Measurements from ENCODE around the gene MAN1C1. TPM values are rescaled to one million over a fixed set of nuclear protein-coding genes. Genes with fewer than 3 reads are reported as not detected.

The MAN1C1 gene
- total RNA-seq, 2 experiments from 2014 or later, result 16.8 to 17.9 TPM

- Mint-ChIP-seq H3K36me3 (ENCODE audit: low read depth) (peaks cover 12% of the 10 kb centered on the region), H3K9me3 (ENCODE audit: insufficient read depth) (peaks cover 3% of the 10 kb centered on the region), H3K27me3 (ENCODE audit: low read depth) (peaks cover 3% of the 10 kb centered on the region), H3K4me1 (ENCODE audit: low read depth) (peaks cover 43% of the 10 kb centered on the region), H3K4me3 (no peak overlapping the region), H3K27ac (no peak overlapping the region)
- DNase-seq, result no peak
- no peak for ATAC-seq
- ChIA-PET POLR2A (no interaction called here), CTCF (interaction anchor here (2.0 kb wide), 1 partner anchor 98 kb away, joined by 4 read pairs; no protein-coding TSS in a partner anchor)
Measured at GRCh38 chr1:25706146-25707089, 89.8 kb downstream of the MAN1C1 start.

GRCh38 chr1:25707280-25708016 is 90.9 kb downstream of the MAN1C1 start:
- H3K4me1 Mint-ChIP-seq (ENCODE audit: low read depth), result peaks cover 54% of the 10 kb centered on the region
- H3K9me3 Mint-ChIP-seq (ENCODE audit: insufficient read depth), result peaks cover 3% of the 10 kb centered on the region
- no peak overlapping the region for H3K27ac Mint-ChIP-seq
- H3K36me3 Mint-ChIP-seq (ENCODE audit: low read depth), result peaks cover 10% of the 10 kb centered on the region
- H3K4me3 Mint-ChIP-seq, result no peak overlapping the region
- ATAC-seq (no peak), DNase-seq (no peak)
- peaks cover 3% of the 10 kb centered on the region for H3K27me3 Mint-ChIP-seq (ENCODE audit: low read depth)
- CTCF ChIA-PET, result interaction anchor here (2.0 kb wide), 1 partner anchor 99 kb away, joined by 4 read pairs; no protein-coding TSS in a partner anchor
- POLR2A ChIA-PET, result no interaction called here

- Mint-ChIP-seq H3K36me3 (ENCODE audit: low read depth) (peaks cover 2% of the 10 kb centered on the region), H3K27ac (no peak overlapping the region), H3K4me1 (ENCODE audit: low read depth) (peaks cover 35% of the 10 kb centered on the region), H3K9me3 (ENCODE audit: insufficient read depth) (no peaks in the 10 kb centered on the region), H3K27me3 (ENCODE audit: low read depth) (peaks cover 4% of the 10 kb centered on the region), H3K4me3 (no peak overlapping the region)
- ChIA-PET POLR2A (no interaction called here), CTCF (interaction anchor here (2.0 kb wide), 1 partner anchor 11 kb away, joined by 6 read pairs; no protein-coding TSS in a partner anchor)
- ATAC-seq (no peak), DNase-seq (no peak)
Measured at GRCh38 chr1:25710583-25711347, 94.2 kb downstream of the MAN1C1 start.

DNA sequence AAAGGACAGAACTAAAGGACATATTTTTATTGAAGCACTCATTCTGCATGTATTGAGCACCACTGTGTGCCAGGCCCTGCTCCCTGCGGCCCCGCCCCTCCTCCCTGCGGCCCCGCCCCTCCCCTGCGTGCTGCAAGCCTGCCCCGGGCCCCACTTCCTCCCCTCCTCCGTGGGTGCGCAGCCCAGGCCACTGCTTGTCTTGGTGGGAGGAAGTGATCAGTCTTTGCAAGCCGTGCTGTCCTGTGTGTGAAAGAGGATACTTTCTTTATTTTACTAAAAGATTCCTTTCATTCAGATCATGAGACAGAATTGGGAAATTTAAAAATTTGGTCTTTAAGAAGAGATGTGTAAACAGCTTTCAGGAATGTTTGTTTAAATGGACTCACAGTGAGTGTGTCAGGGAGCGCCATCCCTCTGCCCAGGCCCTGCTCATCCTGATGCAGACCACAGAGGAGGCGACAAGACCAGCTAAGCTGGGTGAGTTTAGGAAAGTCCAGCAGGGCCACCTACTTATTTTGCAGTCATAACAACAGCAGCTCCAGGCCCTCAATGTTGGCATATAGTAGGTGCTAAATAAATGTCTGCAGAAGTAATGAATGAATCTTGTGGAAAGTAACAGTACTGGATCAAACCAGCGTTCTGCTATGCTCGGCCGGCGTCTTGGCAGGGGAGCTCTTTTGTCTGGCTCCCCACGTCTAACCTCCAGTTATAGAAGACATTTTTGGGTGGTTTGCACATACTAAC is 95.1 kb downstream of the MAN1C1 start:
- Mint-ChIP-seq H3K36me3 (ENCODE audit: low read depth) (no peaks in the 10 kb centered on the region), H3K27me3 (ENCODE audit: low read depth) (peaks cover 5% of the 10 kb centered on the region), H3K4me1 (ENCODE audit: low read depth) (peaks cover 35% of the 10 kb centered on the region), H3K4me3 (peak overlapping the region; percentile 22), H3K27ac (peak overlapping the region; percentile 35), H3K9me3 (ENCODE audit: insufficient read depth) (no peaks in the 10 kb centered on the region)
- ChIA-PET POLR2A (no interaction called here), CTCF (interaction anchor here (0.7 kb wide), 1 partner anchor 15 kb away, joined by 3 read pairs; no protein-coding TSS in a partner anchor)
- DNase-seq, result peak; percentile 68
- peak; percentile 92 for ATAC-seq

GRCh38 chr1:25712299-25712970 is 95.8 kb downstream of the MAN1C1 start:
- H3K27ac Mint-ChIP-seq, result no peak overlapping the region

GRCh38 chr1:25713961-25714360 is 97.4 kb downstream of the MAN1C1 start:
- ChIA-PET POLR2A (no interaction called here), CTCF (interaction anchor here (1.2 kb wide), 1 partner anchor 21 kb away, joined by 3 read pairs; no protein-coding TSS in a partner anchor)
- H3K27ac Mint-ChIP-seq, result no peak overlapping the region
- peaks cover 8% of the 10 kb centered on the region for H3K27me3 Mint-ChIP-seq (ENCODE audit: low read depth)
- no peak overlapping the region for H3K4me3 Mint-ChIP-seq
- peaks cover 28% of the 10 kb centered on the region for H3K4me1 Mint-ChIP-seq (ENCODE audit: low read depth)
- DNase-seq, result no peak
- no peaks in the 10 kb centered on the region for H3K9me3 Mint-ChIP-seq (ENCODE audit: insufficient read depth)
- ATAC-seq, result no peak
- peaks cover 6% of the 10 kb centered on the region for H3K36me3 Mint-ChIP-seq (ENCODE audit: low read depth)

More at GRCh38 chr1:25712299-25712970, 95.8 kb downstream of the MAN1C1 start:
- DNase-seq (no peak), ATAC-seq (no peak)
- no peak overlapping the region for H3K4me3 Mint-ChIP-seq
- ChIA-PET CTCF (interaction anchor here (0.7 kb wide), 1 partner anchor 14 kb away, joined by 3 read pairs; no protein-coding TSS in a partner anchor), POLR2A (no interaction called here)
- H3K36me3 Mint-ChIP-seq (ENCODE audit: low read depth), result no peaks in the 10 kb centered on the region
- peaks cover 33% of the 10 kb centered on the region for H3K4me1 Mint-ChIP-seq (ENCODE audit: low read depth)
- no peaks in the 10 kb centered on the region for H3K9me3 Mint-ChIP-seq (ENCODE audit: insufficient read depth)
- peaks cover 6% of the 10 kb centered on the region for H3K27me3 Mint-ChIP-seq (ENCODE audit: low read depth)

GRCh38 chr1:25714372-25714931 is 97.9 kb downstream of the MAN1C1 start:
- H3K9me3 Mint-ChIP-seq (ENCODE audit: insufficient read depth), result no peaks in the 10 kb centered on the region
- DNase-seq (no peak), ATAC-seq (no peak)
- H3K27ac Mint-ChIP-seq, result no peak overlapping the region
- peaks cover 8% of the 10 kb centered on the region for H3K27me3 Mint-ChIP-seq (ENCODE audit: low read depth)
- ChIA-PET POLR2A (no interaction called here), CTCF (interaction anchor here (1.1 to 1.6 kb wide), 3 partner anchors 21 to 91 kb away, joined by 3 read pairs; no protein-coding TSS in a partner anchor)
- H3K4me1 Mint-ChIP-seq (ENCODE audit: low read depth), result peaks cover 28% of the 10 kb centered on the region
- H3K4me3 Mint-ChIP-seq, result no peak overlapping the region
- H3K36me3 Mint-ChIP-seq (ENCODE audit: low read depth), result peaks cover 6% of the 10 kb centered on the region

DNA sequence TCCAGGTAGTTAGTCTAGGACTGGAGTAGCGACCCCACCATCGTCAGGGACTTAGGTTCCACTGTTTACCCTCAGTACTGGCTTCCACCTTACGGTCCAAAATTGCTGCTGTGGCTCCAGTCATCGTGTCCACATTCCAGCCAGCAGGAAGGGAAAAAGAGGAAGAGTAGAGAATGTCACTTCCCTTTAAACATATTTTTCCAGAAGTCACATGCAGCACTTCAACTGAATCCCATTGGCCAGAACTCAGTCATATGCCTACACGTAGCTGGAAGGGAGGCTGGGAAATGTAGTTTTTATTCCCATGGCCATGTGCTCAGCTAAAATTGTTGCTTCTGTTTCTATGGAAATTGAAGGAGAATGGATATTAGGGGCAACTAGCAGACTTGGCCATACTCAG is 99.3 kb downstream of the MAN1C1 start:
- DNase-seq (no peak), ATAC-seq (no peak)
- POLR2A ChIA-PET, result no interaction called here
- H3K9me3 Mint-ChIP-seq (ENCODE audit: insufficient read depth), result no peaks in the 10 kb centered on the region
- no peak overlapping the region for H3K4me3 Mint-ChIP-seq
- CTCF ChIA-PET, result interaction anchor here (1.6 kb wide), 1 partner anchor 93 kb away, joined by 3 read pairs; no protein-coding TSS in a partner anchor
- peaks cover 6% of the 10 kb centered on the region for H3K36me3 Mint-ChIP-seq (ENCODE audit: low read depth)
- no peak overlapping the region for H3K27ac Mint-ChIP-seq
- peaks cover 19% of the 10 kb centered on the region for H3K4me1 Mint-ChIP-seq (ENCODE audit: low read depth)
- H3K27me3 Mint-ChIP-seq (ENCODE audit: low read depth), result peaks cover 8% of the 10 kb centered on the region

DNA sequence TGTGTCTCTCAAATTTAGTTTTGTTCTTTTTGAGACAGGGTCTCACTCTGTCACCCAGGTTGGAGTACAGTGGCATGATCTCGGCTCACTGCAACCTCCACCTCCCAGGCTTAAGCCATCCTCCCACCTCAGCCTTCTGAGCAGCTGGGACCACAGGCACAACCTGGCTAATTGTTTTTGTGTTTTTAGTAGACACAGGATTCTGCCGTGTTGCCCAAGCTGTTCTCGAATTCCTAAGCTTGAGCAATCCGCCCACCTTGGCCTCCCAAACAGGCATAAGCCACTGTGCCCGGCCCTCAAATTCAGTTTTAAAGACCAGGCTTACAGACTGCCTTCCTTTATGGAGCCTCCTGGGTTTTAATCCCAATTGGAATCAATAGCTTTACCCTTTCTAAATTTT is 99.7 kb downstream of the MAN1C1 start:
- no peak for ATAC-seq
- peaks cover 8% of the 10 kb centered on the region for H3K27me3 Mint-ChIP-seq (ENCODE audit: low read depth)
- H3K4me3 Mint-ChIP-seq, result no peak overlapping the region
- peaks cover 15% of the 10 kb centered on the region for H3K4me1 Mint-ChIP-seq (ENCODE audit: low read depth)
- no peaks in the 10 kb centered on the region for H3K9me3 Mint-ChIP-seq (ENCODE audit: insufficient read depth)
- ChIA-PET CTCF (no interaction called here), POLR2A (no interaction called here)
- peaks cover 6% of the 10 kb centered on the region for H3K36me3 Mint-ChIP-seq (ENCODE audit: low read depth)
- DNase-seq, result no peak
- no peak overlapping the region for H3K27ac Mint-ChIP-seq

DNA sequence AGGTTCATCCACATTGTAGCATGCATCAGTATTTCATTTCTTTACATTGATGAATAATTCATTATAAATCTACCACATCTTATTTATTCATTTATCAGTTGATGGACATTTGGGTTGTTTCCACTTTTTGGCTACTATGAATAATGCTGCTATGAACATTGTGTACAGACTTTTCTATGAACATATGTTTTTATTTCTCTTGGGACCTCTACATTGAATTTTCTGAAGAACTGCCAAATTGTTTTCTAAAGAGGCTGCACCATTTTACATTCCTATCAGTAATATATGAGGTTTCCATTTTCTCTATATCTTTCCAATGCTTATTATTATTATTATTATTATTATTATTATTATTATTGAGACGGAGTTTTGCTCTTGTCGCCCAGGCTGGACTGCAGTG is 102.1 kb downstream of the MAN1C1 start:
- Mint-ChIP-seq H3K4me1 (ENCODE audit: low read depth) (peaks cover 1% of the 10 kb centered on the region), H3K36me3 (ENCODE audit: low read depth) (peaks cover 6% of the 10 kb centered on the region), H3K27ac (no peak overlapping the region), H3K9me3 (ENCODE audit: insufficient read depth) (no peaks in the 10 kb centered on the region), H3K27me3 (ENCODE audit: low read depth) (peaks cover 21% of the 10 kb centered on the region), H3K4me3 (no peak overlapping the region)
- no peak for DNase-seq
- CTCF ChIA-PET, result no interaction called here
- no peak for ATAC-seq
- POLR2A ChIA-PET, result no interaction called here
